T-helper 2 cell treated with Interferon-gamma antibody and Interleukin-4, amounts not matched to agents 5 μg/mL and 100 μg/mL, for 36 hours (primary cell): Measurements from ENCODE around the gene RERE.

Source experiments
- DNase-seq: peaks from one replicate; pipeline ENCODE4 v3.0.0; 2021; ENCODE audit warnings: low spot score
- H3K27ac Mint-ChIP-seq: one replicate; pipeline ENCODE4 v1.8.0; 2021; ENCODE audit warnings: mild to moderate bottlenecking, mixed read lengths
- H3K27me3 Mint-ChIP-seq: one replicate; pipeline ENCODE4 v1.8.0; 2021; ENCODE audit warnings: low read depth, mixed read lengths
- H3K36me3 Mint-ChIP-seq: one replicate; pipeline ENCODE4 v1.8.0; 2021; ENCODE audit warnings: low read depth, mixed read lengths
- H3K4me1 Mint-ChIP-seq: one replicate; pipeline ENCODE4 v1.8.0; 2021; ENCODE audit warnings: low read depth, mixed read lengths
- H3K4me3 Mint-ChIP-seq: one replicate; pipeline ENCODE4 v1.8.0; 2022; ENCODE audit warnings: mild to moderate bottlenecking, moderate library complexity, mixed read lengths
- H3K9me3 Mint-ChIP-seq: one replicate; pipeline ENCODE4 v1.8.0; 2021; ENCODE audit warnings: mixed read lengths

The RERE gene

DNA sequence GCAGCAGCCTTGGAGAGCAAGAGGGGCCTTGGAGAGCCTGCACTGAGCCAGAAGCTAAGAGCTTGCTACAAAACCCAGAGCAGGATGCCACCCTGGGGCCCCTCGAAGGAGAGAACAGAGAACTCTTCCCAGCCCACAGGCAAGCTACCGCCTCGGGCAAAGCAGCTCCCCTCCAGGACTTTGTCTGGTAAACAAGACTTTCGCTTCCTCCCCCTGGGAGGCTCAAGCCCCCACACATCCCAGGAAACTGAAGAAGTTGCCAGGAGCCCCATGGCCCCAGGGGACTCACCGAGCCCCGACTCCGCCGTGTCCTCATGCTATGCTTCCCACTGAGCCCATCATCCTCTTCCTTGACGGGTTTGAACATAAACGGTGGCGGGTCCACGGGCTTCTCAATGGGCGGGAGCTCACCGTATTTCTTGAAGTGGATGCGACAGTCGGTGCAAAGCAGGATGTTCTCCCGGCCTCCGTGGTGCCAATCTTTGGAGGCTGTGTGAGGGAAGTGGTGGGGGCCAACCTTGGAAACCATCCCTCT is 453.6 kb downstream of the RERE start:
- Mint-ChIP-seq H3K27ac (no peak overlapping the region), H3K4me1 (peaks cover 5% of the 10 kb centered on the region), H3K27me3 (no peaks in the 10 kb centered on the region), H3K36me3 (peaks cover 16% of the 10 kb centered on the region), H3K9me3 (no peaks in the 10 kb centered on the region), H3K4me3 (no peak overlapping the region)
- DNase-seq, result no peak

GRCh38 chr1:8363186-8363766 is 454.2 kb downstream of the RERE start:
- no peak overlapping the region for H3K27ac Mint-ChIP-seq

DNA sequence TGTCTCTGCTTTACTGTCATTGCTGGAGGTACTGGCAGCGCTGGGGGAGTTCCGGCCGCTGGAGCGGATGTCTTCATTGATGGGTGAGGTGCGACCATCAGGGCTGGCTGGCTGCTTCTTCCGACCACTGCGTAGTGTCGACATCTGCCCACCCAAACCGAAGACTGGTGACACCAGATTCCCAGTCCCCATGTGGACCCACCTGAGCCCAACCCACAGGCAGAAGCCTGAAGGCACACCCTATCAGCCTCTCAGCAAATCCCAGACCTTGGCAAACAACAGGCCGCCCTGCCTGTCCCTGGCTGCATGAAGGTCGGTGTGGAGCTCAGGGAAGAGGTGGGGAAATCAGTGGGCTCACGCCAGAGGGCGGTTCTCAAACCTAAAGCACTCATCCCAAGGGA is 454.7 kb downstream of the RERE start:
- no peak overlapping the region for H3K4me3 Mint-ChIP-seq
- H3K27ac Mint-ChIP-seq, result no peak overlapping the region
- peaks cover 5% of the 10 kb centered on the region for H3K4me1 Mint-ChIP-seq
- H3K9me3 Mint-ChIP-seq, result no peaks in the 10 kb centered on the region
- H3K27me3 Mint-ChIP-seq, result no peaks in the 10 kb centered on the region
- no peak for DNase-seq
- peaks cover 22% of the 10 kb centered on the region for H3K36me3 Mint-ChIP-seq

More at GRCh38 chr1:8363186-8363766, 454.2 kb downstream of the RERE start:
- Mint-ChIP-seq H3K36me3 (peaks cover 18% of the 10 kb centered on the region), H3K9me3 (no peaks in the 10 kb centered on the region), H3K4me3 (no peak overlapping the region), H3K4me1 (peaks cover 5% of the 10 kb centered on the region), H3K27me3 (no peaks in the 10 kb centered on the region)
- no peak for DNase-seq

DNA sequence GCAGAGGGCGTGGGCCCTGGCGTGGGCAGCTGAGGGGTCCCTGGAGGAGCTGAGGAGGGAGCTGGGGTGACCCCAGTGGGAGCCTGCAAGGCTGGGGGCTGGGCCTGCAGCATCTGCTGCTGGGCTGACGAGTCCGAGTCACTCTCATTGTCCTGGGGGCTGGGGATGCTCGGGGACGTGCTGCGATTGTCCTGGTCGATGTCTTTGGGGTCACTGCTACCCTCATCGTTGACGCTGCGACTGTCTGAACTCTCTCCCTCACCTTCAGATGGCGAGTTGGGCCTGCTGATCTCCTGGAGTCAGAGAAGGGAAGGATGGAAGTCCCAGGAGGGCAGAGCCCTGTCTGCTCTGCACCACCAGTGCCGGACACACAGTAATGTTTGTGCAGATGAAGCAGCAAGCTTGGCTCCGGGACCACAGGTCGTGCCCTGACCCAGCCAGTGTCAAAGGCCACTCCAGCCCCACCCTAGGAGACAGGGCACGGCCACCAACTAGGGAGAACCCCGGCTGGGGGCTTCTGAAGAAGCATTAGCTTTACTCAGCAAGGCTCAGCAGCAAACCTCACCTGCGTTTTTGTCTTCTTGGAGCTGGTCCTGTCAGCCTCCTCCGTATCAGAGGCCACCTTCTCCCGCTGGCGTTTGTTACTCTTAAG is 456.1 kb downstream of the RERE start:
- no peak for DNase-seq
- Mint-ChIP-seq H3K4me1 (no peaks in the 10 kb centered on the region), H3K9me3 (no peaks in the 10 kb centered on the region), H3K27me3 (no peaks in the 10 kb centered on the region), H3K36me3 (peaks cover 26% of the 10 kb centered on the region), H3K27ac (no peak overlapping the region), H3K4me3 (no peak overlapping the region)

- H3K27ac Mint-ChIP-seq, result no peak overlapping the region
- no peak overlapping the region for H3K4me3 Mint-ChIP-seq
- DNase-seq, result no peak
- H3K27me3 Mint-ChIP-seq, result no peaks in the 10 kb centered on the region
- H3K4me1 Mint-ChIP-seq, result no peaks in the 10 kb centered on the region
- peaks cover 26% of the 10 kb centered on the region for H3K36me3 Mint-ChIP-seq
- H3K9me3 Mint-ChIP-seq, result no peaks in the 10 kb centered on the region
Observed at GRCh38 chr1:8360493-8361197, 456.8 kb downstream of the RERE start.

DNA sequence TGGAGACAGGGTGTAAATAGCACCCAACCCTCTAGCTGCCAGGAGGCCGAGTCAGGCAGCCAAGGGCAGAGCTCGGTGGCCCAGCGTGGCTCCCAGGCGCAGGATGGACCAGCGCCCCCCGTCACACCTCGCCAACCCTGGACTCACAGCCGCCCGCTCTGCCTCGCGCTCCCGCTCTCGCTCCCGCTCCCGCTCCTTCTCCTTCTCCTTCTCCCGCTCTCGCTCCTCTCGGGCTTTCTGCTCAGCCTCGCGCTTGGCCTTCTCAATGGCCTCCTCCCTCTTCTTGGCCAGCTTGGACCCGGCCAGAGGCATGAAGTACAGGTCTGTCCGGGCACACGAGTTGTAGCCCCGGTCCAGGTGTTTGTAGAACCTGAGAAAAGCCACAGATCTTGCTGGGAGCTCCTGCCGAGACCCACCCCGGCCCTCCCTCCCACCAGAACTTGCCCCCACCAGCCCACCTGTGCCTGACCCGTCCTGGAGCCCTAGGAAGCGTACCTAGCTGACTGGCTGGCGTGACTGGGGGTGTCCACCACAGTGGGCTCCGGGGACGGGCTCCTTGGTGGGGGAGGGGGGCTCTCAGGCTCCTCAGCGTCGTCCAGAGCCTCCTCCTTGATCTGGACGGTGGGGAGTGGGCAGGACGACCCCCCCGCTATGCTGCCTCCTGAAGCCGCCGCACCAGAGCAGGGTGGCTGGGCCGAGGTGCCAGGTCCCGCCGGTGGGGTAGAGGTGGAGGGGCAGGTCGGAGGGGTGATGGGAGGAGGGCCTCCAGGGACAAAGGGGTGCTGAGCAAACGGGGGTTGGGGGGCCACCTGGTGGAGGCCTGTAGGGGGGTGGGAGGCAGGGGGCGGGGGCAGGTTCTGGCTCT is 457.6 kb downstream of the RERE start:
- Mint-ChIP-seq H3K4me1 (no peaks in the 10 kb centered on the region), H3K36me3 (peaks cover 24% of the 10 kb centered on the region), H3K4me3 (no peak overlapping the region), H3K27ac (no peak overlapping the region), H3K9me3 (no peaks in the 10 kb centered on the region), H3K27me3 (no peaks in the 10 kb centered on the region)
- no peak for DNase-seq

DNA sequence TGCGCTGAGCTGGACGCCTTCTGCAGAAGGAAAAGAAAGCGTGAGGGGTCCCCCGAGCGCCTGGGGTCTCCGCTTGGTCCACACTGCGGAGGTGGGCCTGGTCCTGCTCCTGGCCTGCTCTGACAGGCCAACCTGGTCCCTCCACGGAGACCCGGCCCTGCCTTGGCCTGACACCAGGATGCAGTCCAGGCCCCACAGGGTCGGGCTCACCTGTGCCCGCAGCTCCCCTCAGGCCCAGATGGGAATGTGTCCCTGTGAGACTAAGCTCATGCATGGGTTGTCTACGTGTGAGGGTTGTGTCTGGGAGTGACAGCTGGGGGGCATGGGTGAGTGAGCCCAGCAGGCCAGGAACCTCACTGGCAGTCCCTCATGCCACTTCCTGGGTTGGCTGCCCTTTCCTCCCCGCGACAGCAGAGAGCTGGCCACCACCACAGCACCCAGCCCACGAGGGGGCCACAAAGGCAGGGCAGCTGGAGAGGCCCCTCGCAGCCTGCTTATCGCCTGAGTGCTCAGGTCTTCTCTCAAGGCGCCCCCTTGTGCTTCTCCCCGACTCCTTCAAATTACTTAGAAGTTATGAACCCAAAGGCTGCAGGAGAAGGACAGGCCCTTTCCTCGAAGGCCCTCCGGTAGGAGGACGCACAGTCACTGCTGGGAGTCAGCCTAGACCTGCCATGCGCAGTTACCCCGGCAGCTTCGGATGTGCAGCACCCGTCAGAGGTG is 458.4 kb downstream of the RERE start:
- Mint-ChIP-seq H3K27me3 (no peaks in the 10 kb centered on the region), H3K4me1 (no peaks in the 10 kb centered on the region), H3K4me3 (no peak overlapping the region), H3K9me3 (no peaks in the 10 kb centered on the region), H3K27ac (no peak overlapping the region), H3K36me3 (peaks cover 26% of the 10 kb centered on the region)
- DNase-seq, result no peak

DNA sequence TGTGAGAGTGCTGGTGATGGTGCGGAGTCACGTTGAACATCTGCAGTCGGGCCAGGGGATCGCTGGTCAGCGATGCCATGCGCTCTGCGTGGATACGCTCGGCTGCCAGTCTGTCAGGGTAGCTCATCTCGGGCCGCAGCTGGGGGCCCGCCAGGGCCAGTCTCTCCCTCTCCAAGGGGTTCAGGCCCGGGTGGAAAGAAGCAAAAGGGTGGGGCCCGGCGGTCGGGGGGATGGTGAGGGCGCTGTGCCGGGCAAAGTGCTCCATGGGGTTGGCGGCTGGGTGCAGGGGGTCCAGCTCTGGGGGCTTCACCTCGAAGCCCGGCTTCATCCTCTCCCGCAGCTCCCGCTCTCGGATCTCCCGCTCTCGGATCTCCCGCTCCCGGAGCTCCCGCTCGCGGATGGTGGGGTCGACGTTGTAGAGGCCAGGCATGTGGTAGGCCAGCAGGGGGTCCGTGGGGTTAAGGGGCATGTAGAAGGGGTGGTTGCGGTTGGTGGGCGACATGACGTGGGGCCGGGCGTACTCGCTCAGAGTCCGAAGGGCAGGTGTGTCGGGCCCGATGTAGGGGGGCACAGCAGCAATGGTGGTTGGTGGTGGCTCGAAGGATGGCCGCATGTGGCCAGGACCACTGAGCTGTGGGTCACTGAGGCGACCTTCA is 459.1 kb downstream of the RERE start:
- Mint-ChIP-seq H3K9me3 (no peaks in the 10 kb centered on the region), H3K4me3 (no peak overlapping the region), H3K27ac (no peak overlapping the region), H3K27me3 (no peaks in the 10 kb centered on the region), H3K36me3 (peaks cover 30% of the 10 kb centered on the region), H3K4me1 (no peaks in the 10 kb centered on the region)
- no peak for DNase-seq

DNA sequence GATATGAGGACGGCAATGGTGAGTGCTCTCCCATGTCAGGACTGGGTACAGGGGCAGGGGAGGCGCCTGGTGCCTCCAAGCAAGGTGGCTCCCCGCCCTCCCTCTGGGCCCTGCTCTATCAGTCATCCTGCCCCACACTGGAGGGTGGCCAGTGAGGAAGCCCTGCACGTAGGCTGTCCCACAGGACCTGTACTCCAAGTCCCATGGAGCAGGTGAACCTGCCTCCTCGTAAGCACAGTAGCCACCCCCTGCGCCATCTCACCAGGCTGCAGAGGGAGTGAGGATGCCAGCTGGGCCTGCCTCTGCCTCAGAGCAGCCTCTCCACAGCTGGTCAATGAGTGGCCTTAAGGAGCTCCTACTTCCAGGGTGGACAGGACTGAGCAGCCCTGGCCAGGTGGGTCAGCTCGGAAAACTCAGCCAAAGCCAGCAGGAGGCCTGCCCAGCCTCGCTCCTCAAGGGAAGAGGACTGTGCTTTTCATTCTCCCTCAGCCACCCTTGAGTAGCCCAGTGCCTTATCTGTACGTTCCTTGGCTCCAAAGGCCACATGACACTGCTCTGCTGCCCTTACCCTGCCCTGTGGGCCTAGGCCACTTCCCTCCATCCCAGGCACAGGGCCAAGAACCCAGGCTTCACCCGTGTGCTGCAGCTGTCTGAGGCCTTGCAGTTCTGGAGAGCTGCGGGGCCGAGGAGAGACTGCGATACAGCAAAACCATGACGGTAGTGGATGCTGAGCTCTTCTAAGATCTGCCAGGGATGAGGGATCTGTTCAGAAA is 459.9 kb downstream of the RERE start:
- Mint-ChIP-seq H3K27ac (no peak overlapping the region), H3K9me3 (no peaks in the 10 kb centered on the region), H3K4me1 (no peaks in the 10 kb centered on the region), H3K36me3 (peaks cover 33% of the 10 kb centered on the region), H3K4me3 (no peak overlapping the region), H3K27me3 (no peaks in the 10 kb centered on the region)
- no peak for DNase-seq

DNA sequence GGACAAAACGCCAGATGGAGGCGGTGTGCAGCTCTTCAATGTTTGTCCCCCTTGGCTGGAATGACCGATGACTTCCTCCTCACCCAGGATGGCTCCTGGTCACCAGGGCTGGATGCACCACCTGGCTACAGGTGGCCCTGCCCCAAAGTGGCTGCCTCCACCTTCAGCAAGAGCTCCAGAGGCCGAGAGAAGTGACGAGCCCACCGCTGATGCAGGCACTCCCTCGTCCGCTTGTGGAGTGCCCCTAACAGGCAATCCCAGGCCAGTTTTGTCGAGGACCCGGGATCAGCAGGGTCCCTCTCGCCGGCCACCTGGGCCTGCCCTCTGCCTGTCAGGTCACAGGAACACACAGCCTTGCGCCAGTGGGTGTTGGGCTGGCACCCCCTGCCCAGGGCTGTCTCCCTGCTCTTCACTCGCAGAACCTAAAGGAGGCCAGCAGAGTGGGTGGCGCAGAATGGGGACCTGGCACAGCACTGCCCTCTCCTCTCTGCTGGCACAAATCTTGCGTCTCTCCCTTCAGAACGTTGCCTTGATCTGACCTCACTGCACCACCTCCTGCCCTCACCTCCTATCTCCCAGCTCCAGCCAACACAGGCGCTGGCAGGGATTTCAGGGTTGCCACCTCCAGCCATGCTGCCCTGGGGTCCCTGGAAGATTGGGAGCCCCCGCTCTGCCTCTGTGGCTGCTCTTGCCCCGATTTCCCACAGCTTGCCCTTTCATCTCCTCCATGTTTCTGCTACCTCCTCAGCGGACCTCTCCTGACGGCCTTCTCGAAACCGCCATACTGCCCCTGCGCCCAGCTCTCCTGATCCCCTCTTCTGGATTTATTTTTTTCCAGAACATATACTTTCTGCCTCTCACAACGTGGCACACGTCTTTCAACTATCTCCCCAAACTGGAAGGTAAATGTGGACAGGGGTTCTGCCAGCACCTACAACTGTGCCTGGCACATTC is 460.9 kb downstream of the RERE start:
- Mint-ChIP-seq H3K9me3 (no peaks in the 10 kb centered on the region), H3K27me3 (no peaks in the 10 kb centered on the region), H3K36me3 (peaks cover 29% of the 10 kb centered on the region), H3K4me3 (no peak overlapping the region), H3K27ac (peak overlapping the region; percentile 17), H3K4me1 (no peaks in the 10 kb centered on the region)
- DNase-seq, result no peak

DNA sequence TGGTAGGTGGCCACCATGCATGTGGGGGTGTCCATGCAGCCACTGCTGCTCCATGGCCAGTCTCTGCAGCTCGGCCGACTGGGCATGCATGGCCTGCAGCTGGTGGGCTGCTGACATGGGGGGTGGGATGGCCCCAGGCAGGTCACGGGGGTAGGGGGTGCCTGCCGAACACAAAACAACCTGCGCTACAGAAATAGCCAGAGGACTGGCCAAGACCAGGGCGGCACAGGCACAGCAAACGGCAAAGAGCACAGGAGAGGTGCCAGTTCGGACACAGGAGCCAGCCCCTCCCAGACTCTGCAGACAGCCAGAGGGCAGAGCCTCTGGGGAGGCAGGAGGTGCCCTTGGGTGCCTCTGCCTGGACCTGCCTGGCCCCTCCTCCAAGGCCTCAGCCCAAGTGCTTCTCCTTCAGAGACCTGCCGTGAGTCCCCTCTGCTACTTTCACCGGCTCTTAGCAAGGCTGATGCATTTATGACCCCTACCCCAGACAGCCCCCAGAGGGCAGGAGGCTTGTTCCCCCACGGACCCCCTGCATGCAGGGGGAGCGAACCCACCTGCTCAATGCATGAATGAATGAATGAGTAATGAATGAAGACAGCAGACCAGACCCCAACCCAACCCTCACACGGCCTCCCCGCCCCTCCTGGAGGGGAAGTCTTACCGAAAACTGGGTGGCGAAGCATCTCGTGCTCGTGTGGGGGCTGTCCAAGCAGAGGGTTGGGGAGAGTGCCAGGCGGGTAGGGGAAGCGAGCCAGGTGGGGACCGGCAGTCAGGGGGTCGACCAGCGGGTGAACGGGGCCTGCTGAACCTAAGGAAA is 461.8 kb downstream of the RERE start:
- H3K27me3 Mint-ChIP-seq, result no peaks in the 10 kb centered on the region
- no peak for DNase-seq
- no peaks in the 10 kb centered on the region for H3K9me3 Mint-ChIP-seq
- H3K27ac Mint-ChIP-seq, result no peak overlapping the region
- H3K4me3 Mint-ChIP-seq, result no peak overlapping the region
- H3K36me3 Mint-ChIP-seq, result peaks cover 27% of the 10 kb centered on the region
- H3K4me1 Mint-ChIP-seq, result no peaks in the 10 kb centered on the region
